NCI-H2107 (cell line): ENCODE results near the gene OR4X1.
A peak's percentile ranks its signal among the peaks of the same experiment; 100 is the strongest.
"Not testable (repeated sequence)": the region's sequence is repeated elsewhere in the genome, so short reads cannot be mapped to it uniquely, and the experiment has no call there.

ENCODE experiments used
- DNase-seq: peaks from one replicate; lab custom pipeline; 2025; lab: John Stamatoyannopoulos, UW

Gene OR4X1, protein sequence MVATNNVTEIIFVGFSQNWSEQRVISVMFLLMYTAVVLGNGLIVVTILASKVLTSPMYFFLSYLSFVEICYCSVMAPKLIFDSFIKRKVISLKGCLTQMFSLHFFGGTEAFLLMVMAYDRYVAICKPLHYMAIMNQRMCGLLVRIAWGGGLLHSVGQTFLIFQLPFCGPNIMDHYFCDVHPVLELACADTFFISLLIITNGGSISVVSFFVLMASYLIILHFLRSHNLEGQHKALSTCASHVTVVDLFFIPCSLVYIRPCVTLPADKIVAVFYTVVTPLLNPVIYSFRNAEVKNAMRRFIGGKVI

GRCh38 chr11:48263423-48263911 lies at the start of gene OR4X1:
OR4X1 (plus strand) TSS chr11:48263861; CDS start chr11:48263861, 0 bp downstream.
- no peak for DNase-seq

- no peak for DNase-seq
These were observed 47.2 kb upstream of the OR4X1 start, which contains the start of gene OR4B1 for GRCh38 chr11:48216510-48216909. OR4B1 (plus strand) TSS chr11:48216810; CDS start chr11:48216810, 0 bp downstream.

DNA sequence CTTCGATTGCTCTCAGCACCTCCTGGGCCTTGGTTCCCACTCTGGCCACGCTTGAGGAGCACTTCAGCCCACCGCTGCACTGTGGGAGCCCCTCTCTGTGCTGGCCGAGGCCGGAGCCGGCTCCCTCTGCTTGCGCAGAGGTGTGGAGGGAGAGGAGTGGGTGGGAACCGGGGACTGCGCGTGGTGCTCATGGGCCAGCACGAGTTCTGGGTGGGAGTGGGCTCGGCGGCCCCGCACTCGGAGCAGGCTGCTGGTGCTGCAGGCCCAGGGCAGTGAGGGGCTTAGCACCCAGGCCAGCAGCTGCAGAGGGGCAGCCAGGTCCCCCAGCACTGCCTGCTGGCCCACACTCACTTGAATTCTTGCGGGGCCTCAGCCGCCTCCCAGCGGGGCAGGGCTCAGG lies 34.9 kb upstream of the OR4X1 start:
- DNase-seq = no peak

GRCh38 chr11:48230057-48230456 lies 33.6 kb upstream of the OR4X1 start:
- not testable (repeated sequence) for DNase-seq

DNA sequence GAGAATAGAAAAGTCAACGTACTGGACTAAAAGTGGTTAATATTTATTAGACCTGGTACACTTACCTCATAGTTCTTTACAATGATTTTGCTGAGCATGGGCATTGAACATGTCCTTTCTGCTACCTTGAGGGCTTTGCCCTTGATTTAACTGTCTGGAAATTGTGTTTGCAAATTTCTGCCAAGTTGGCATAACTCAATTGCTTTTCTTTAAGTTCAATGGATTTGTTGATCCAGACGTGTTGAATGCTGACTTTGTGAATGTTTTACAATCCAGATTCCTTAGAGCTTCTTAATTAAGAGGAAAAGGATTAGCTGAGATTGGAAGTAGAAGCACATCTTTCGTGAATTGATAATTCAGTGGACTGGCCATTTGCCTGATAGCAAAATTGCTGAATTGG lies 25.9 kb upstream of the OR4X1 start:
- DNase-seq = no peak

GRCh38 chr11:48242501-48242900 lies 21.2 kb upstream of the OR4X1 start:
- DNase-seq = no peak

DNA sequence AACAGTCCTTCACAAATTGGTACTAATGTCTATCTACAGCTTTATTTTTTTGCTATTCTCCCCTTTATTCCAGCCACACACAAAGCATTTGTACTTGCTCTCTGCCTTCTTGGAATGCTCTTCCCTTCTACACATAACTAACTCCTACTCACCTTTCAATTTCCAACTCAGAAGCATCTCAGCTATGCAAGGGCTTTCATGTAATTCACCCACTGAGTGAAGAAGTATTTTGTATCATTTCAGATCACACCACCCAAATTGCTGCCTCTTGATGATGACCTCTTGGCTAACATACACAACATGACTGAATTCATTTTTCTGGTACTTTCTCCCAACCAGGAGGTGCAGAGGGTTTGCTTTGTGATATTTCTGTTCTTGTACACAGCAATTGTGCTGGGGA lies 18.9 kb upstream of the OR4X1 start, which contains the start of gene OR4X2:
OR4X2 (plus strand) TSS at position 301 of the 400 bp plus-strand sequence; CDS start at position 301, 0 bp downstream.
- DNase-seq = no peak

DNA sequence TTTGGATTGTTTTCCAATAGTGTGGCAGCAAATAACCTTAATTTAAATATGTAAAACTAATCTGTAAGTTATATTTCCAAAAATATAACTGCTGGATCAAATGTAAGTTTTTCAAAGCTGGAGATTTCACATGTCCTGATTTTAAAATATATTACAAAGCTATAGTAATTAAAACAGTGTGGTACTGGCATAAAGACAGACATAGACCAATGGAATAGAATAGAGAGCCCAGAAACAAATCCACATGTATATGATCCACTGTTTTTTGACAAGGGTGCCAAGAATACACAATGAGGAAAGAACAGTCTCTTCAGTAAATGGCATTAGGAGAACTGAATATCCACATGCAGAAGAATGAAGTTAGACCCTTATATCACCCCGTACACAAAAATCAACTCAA lies 14.8 kb upstream of the OR4X1 start:
- DNase-seq = no peak

- DNase-seq = no peak
These were observed 2.1 kb upstream of the OR4X1 start for GRCh38 chr11:48261600-48261999.

GRCh38 chr11:48270621-48271020 lies 7.0 kb downstream of the OR4X1 start:
- DNase-seq = no peak

GRCh38 chr11:48272606-48273005 lies 8.9 kb downstream of the OR4X1 start:
- no peak for DNase-seq

- no peak for DNase-seq
These were observed 42.3 kb downstream of the OR4X1 start, which contains the start of gene OR4S1 for GRCh38 chr11:48305923-48306322. OR4S1 (plus strand) TSS chr11:48306223; CDS start chr11:48306223, 0 bp downstream.

- DNase-seq = peak; percentile 7
These were observed 44.2 kb downstream of the OR4X1 start for GRCh38 chr11:48307760-48308386.

GRCh38 chr11:48313590-48313989 lies 49.9 kb downstream of the OR4X1 start:
- not testable (repeated sequence) for DNase-seq
